Liver (tissue), 9 donors: ENCODE data around the gene CCDC78. TPM values are rescaled to one million over a fixed set of nuclear protein-coding genes. Genes with fewer than 3 reads are reported as not detected.

Source experiments
- DNase-seq: peaks from one replicate; pipeline ENCODE4 v3.0.0-alpha.2; 2017; ENCODE audit warnings: low spot score
- H3K27ac ChIP-seq, 2 donors: one replicate each; pipeline ENCODE4 v1.7.0; 2013; ENCODE audit warnings: inconsistent platforms in 2 of 2, low read length in 2 of 2, control low read depth in 1 of 2, low read depth in 1 of 2, mild to moderate bottlenecking in 1 of 2
- H3K27me3 ChIP-seq, 4 donors: one replicate each; pipeline versions ENCODE4 v1.6.1 to v1.7.0; 2013; ENCODE audit warnings: low read length in 3 of 4, inconsistent platforms in 1 of 4, mild to moderate bottlenecking in 1 of 4, moderate library complexity in 1 of 4; ENCODE audit not compliant: control insufficient read depth in 4 of 4, insufficient read depth in 4 of 4
- H3K36me3 ChIP-seq, 4 donors: one replicate each; pipeline versions ENCODE4 v1.6.1 to v1.7.0; 2013; ENCODE audit warnings: low read length in 3 of 4, mild to moderate bottlenecking in 3 of 4, low read depth in 1 of 4, moderate library complexity in 1 of 4; ENCODE audit not compliant: control insufficient read depth in 4 of 4, insufficient read depth in 3 of 4
- H3K4me1 ChIP-seq, 4 donors: one replicate each; pipeline versions ENCODE4 v1.6.1 to v1.7.0; 2013; ENCODE audit warnings: low read length in 3 of 4, mild to moderate bottlenecking in 3 of 4, moderate library complexity in 1 of 4; ENCODE audit not compliant: control insufficient read depth in 4 of 4, insufficient read depth in 4 of 4
- H3K4me3 ChIP-seq, 3 donors: one replicate each; pipeline versions ENCODE4 v1.6.1 to v1.7.0; 2013; ENCODE audit warnings: low read length in 3 of 3, control low read depth in 1 of 3, low read depth in 1 of 3, mild to moderate bottlenecking in 1 of 3
- H3K9ac ChIP-seq, 2 donors: one replicate each; pipeline ENCODE4 v1.7.0; 2013; ENCODE audit warnings: low read length in 2 of 2, mild to moderate bottlenecking in 2 of 2, moderate library complexity in 2 of 2, control low read depth in 1 of 2, low read depth in 1 of 2
- H3K9me3 ChIP-seq, 4 donors: one replicate each; pipeline versions ENCODE4 v1.6.1 to v1.7.0; 2013; ENCODE audit warnings: low read length in 3 of 4; ENCODE audit not compliant: control insufficient read depth in 4 of 4
- ATF3 ChIP-seq: IDR thresholded peaks from 2 replicates; pipeline ENCODE4 v1.6.1; 2016; ENCODE audit warnings: antibody characterized with exemption
- EGR1 ChIP-seq, 2 donors: IDR thresholded peaks; 2 replicates each; pipeline ENCODE4 v1.6.1; 2016 to 2018; ENCODE audit warnings: antibody characterized with exemption in 2 of 2, low read depth in 2 of 2
- FOXA1 ChIP-seq: IDR thresholded peaks from 2 replicates; pipeline ENCODE4 v1.6.1; 2016; ENCODE audit warnings: antibody characterized with exemption
- HNF4A ChIP-seq, 2 donors: conservative IDR thresholded peaks; 2 replicates each; pipeline ENCODE4 v1.6.1; 2016; ENCODE audit warnings: antibody characterized with exemption in 2 of 2, mild to moderate bottlenecking in 2 of 2
- MAX ChIP-seq: IDR thresholded peaks from 2 replicates; pipeline ENCODE4 v1.6.1; 2016; ENCODE audit warnings: antibody characterized with exemption
- NR2F2 ChIP-seq: IDR thresholded peaks from 2 replicates; pipeline ENCODE4 v1.6.1; 2016; ENCODE audit warnings: antibody characterized with exemption
- RAD21 ChIP-seq, 2 donors: IDR thresholded peaks; 2 replicates each; pipeline ENCODE4 v1.6.1; 2016; ENCODE audit warnings: antibody characterized with exemption in 2 of 2, mild to moderate bottlenecking in 2 of 2
- RXRA ChIP-seq, 2 donors: IDR thresholded peaks; 2 replicates each; pipeline ENCODE4 v1.6.1; 2017 to 2018; ENCODE audit warnings: antibody characterized with exemption in 2 of 2, mild to moderate bottlenecking in 1 of 2
- TAF1 ChIP-seq: conservative IDR thresholded peaks from 2 replicates; pipeline ENCODE4 v1.6.1; 2016; ENCODE audit warnings: antibody characterized with exemption, mild to moderate bottlenecking
- YY1 ChIP-seq: IDR thresholded peaks from 2 replicates; pipeline ENCODE4 v1.6.1; 2016; ENCODE audit warnings: antibody characterized with exemption, mild to moderate bottlenecking
- WGBS: extraction: QIAGEN DNeasy Blood & Tissue Kit; methylation state at CpG from one replicate; pipeline ENCODE4 v1.1.7; 2013; 5-methylcytosine and 5-hydroxymethylcytosine counted together
- polyA plus RNA-seq, 2 donors: library from polyadenylated mRNA; stranded (reverse) in 1 of 2; unstranded in 1 of 2; fragments of 200-250 nt in 1 of 2; fragments of >200 nt in 1 of 2; fragmentation: Nextera tagmentation in 1 of 2; extraction: Ambion mirVana in 1 of 2; gene quantifications; one replicate each; pipeline versions ENCODE4 v1.2.1 to v1.2.3, GENCODE V29; 2013 to 2015
- total RNA-seq, 2 donors: library from RNA; depleted of rRNA; stranded (reverse); fragments of >200 nt; gene quantifications; one replicate each; pipeline ENCODE4 v1.2.3, GENCODE V29; 2014
- TF ChIP-seq, protein P1 (sequence below): IDR thresholded peaks from 2 replicates; pipeline ENCODE4 v1.6.1; 2016; ENCODE audit warnings: antibody characterized with exemption, mild to moderate bottlenecking
- donor health status: healthy.
- donor health status: healthy.
- donor health status: healthy.
- donor health status: healthy.
- donor health status: healthy.

CCDC78 gene
- total and polyA plus RNA-seq, 4 donors: 0.05 to 0.28 (median 0.08) TPM; not detected in 1

- no peak for TF ChIP-seq RXRA (IDR thresholded peaks at IDR 0.05)
Measured at GRCh38 chr16:704047-704446, 22.2 kb downstream of the CCDC78 start (continued).

DNA sequence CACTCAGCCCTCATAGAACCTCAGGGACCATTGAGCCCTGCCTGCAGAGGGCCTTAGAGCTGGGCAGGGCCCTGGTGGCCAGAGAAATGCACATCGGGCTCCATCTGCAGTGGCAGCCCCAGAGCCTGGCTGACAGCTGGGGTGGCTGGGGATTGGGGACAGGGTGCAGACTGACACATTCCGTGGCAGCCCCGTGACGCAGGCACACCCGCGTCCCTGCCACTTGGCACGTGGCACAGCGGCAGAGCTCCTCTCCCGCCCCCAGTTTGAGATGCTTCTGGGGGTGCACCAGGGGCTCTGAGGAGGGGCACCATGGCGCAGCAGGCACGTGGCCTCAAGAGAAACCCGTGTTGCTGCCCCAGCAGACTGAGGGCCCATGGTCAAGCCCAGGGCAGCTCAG is 22.8 kb downstream of the CCDC78 start:
- DNase-seq: no peak
- TF ChIP-seq TAF1 (no peak), EGR1 (IDR thresholded peaks at IDR 0.05; ENCODE audit: low read depth in 2 of 2) (no peak), FOXA1 (no peak), ATF3 (no peak), RAD21 (IDR thresholded peaks at IDR 0.05) (no peak), YY1 (no peak), MAX (no peak), RXRA (IDR thresholded peaks at IDR 0.05) (no peak), HNF4A (conservative IDR thresholded peaks at IDR 0.05) (no peak)
- TF ChIP-seq, protein P1, sequence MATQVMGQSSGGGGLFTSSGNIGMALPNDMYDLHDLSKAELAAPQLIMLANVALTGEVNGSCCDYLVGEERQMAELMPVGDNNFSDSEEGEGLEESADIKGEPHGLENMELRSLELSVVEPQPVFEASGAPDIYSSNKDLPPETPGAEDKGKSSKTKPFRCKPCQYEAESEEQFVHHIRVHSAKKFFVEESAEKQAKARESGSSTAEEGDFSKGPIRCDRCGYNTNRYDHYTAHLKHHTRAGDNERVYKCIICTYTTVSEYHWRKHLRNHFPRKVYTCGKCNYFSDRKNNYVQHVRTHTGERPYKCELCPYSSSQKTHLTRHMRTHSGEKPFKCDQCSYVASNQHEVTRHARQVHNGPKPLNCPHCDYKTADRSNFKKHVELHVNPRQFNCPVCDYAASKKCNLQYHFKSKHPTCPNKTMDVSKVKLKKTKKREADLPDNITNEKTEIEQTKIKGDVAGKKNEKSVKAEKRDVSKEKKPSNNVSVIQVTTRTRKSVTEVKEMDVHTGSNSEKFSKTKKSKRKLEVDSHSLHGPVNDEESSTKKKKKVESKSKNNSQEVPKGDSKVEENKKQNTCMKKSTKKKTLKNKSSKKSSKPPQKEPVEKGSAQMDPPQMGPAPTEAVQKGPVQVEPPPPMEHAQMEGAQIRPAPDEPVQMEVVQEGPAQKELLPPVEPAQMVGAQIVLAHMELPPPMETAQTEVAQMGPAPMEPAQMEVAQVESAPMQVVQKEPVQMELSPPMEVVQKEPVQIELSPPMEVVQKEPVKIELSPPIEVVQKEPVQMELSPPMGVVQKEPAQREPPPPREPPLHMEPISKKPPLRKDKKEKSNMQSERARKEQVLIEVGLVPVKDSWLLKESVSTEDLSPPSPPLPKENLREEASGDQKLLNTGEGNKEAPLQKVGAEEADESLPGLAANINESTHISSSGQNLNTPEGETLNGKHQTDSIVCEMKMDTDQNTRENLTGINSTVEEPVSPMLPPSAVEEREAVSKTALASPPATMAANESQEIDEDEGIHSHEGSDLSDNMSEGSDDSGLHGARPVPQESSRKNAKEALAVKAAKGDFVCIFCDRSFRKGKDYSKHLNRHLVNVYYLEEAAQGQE: no peak
- Histone ChIP-seq H3K27ac (no peak overlapping the region), H3K36me3 (no peaks in the 10 kb centered on the region), H3K9ac (no peak overlapping the region), H3K4me1 (peaks cover 0 to 3% (median 0%) of the 10 kb centered on the region in 4 donors), H3K27me3 (peaks cover 0 to 21% (median 12%) of the 10 kb centered on the region in 4 donors), H3K9me3 (no peaks in the 10 kb centered on the region), H3K4me3 (no peak overlapping the region)
- WGBS: 77% methylated on average over 12 of the region's 12 CpGs

DNA sequence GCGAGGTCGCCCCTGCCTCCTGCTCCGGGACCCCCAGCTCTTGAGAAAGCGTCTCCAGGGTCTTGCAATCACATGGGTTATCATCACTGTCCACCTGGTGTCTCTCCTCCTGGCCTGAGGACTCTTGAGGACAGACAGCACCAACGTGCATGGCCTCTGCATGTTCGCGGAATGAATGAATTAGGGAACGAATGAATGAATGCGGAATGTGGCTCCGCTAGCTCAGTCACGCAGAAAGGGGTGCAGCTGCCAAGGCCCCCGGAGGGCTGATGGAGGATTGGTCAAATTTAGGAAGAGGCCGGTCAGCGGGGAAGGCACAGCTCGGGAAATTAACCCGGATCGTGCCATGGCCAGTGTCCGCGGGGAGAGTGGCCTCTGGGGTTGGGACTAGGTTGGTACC is 23.9 kb downstream of the CCDC78 start:
- no peaks in the 10 kb centered on the region for H3K9me3 ChIP-seq
- TF ChIP-seq NR2F2: no peak
- no peak for TF ChIP-seq MAX
- no peak overlapping the region for H3K9ac ChIP-seq
- peaks cover 0 to 3% (median 0%) of the 10 kb centered on the region in 4 donors for H3K4me1 ChIP-seq
- no peak overlapping the region for H3K27ac ChIP-seq
- no peaks in the 10 kb centered on the region for H3K36me3 ChIP-seq
- 81% methylated on average over 19 of the region's 19 CpGs for WGBS
- peaks cover 2 to 21% (median 9%) of the 10 kb centered on the region in 4 donors for H3K27me3 ChIP-seq
- DNase-seq: no peak
- H3K4me3 ChIP-seq: no peak overlapping the region
